ENCODE measurements around the gene FLYWCH1. TPM values are rescaled to one million over a fixed set of nuclear protein-coding genes. Genes with fewer than 3 reads are reported as not detected.

FLYWCH1 gene
- total and polyA plus RNA-seq, 2 donors (not counting 1 experiment from before 2014, with no cell fraction given): 78.3 to 120 TPM

DNA sequence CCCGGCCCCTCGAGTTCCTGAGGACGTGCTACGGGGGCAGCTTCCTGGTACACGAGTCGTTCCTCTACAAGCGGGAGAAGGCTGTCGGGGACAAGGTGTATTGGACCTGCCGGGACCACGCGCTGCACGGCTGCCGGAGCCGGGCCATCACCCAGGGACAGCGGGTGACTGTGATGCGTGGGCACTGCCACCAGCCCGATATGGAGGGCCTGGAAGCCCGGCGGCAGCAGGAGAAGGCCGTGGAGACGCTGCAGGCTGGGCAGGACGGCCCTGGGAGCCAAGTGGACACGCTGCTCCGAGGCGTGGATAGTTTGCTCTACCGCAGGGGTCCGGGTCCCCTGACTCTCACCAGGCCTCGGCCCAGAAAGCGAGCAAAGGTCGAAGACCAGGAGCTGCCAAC lies 21.4 kb downstream of the FLYWCH1 start:
- Mint-ChIP-seq H3K4me3 (no peak overlapping the region), H3K27ac (no peak overlapping the region), H3K27me3 (no peaks in the 10 kb centered on the region), H3K4me1 (no peaks in the 10 kb centered on the region), H3K9me3 (ENCODE audit: insufficient read depth) (no peaks in the 10 kb centered on the region)
- Histone ChIP-seq H3K36me3 (replicated peaks in 1 of 2; ENCODE audit: control extremely low read depth in 1 of 2, control insufficient read depth in 1 of 2, extremely low read depth in 1 of 2, insufficient read depth in 2 of 2, low read length in 1 of 2) (peaks cover 0 to 26% of the 10 kb centered on the region in 2 experiments), H3K27ac (ENCODE audit: low read length in 2 of 2) (no peak overlapping the region), H3K9me3 (ENCODE audit: control extremely low read depth in 1 of 3, control insufficient read depth in 2 of 3, insufficient read depth in 1 of 3, low read length in 2 of 3) (no peaks in the 10 kb centered on the region), H4K20me1 (ENCODE audit: control insufficient read depth, insufficient read depth, low read length, poor library complexity, severe bottlenecking) (no peaks in the 10 kb centered on the region), H3K4me2 (replicated peaks; ENCODE audit: low read depth, low read length, poor library complexity, severe bottlenecking) (no peak overlapping the region), H3K9ac (ENCODE audit: low read length) (no peak overlapping the region), H2AFZ (ENCODE audit: insufficient read depth, low read depth, low read length, poor library complexity, severe bottlenecking) (no peak overlapping the region), H3K4me3 (ENCODE audit: control extremely low read depth in 1 of 5, extremely low read depth in 1 of 5, insufficient read depth in 1 of 5, low read depth in 2 of 5, low read length in 4 of 5) (no peak overlapping the region), H3K4me1 (ENCODE audit: control insufficient read depth in 2 of 2, insufficient read depth in 2 of 2, low read length in 2 of 2) (no peaks in the 10 kb centered on the region), H3K27me3 (replicated peaks in 1 of 4; ENCODE audit: control extremely low read depth in 1 of 4, control insufficient read depth in 3 of 4, insufficient read depth in 4 of 4, low read length in 3 of 4) (no peaks in the 10 kb centered on the region), H3K79me2 (ENCODE audit: control insufficient read depth, insufficient read depth, low read length) (peaks cover 5% of the 10 kb centered on the region)
- POLR2A ChIA-PET: no interaction called here
- ATAC-seq (ENCODE audit: low read depth) (no peak), DNase-seq (no peak)
- CTCF ChIA-PET: no interaction called here
- intact Hi-C loops (cut with micrococcal nuclease): no loop called here
- 95% methylated on average over 29 of the region's 30 CpGs for whole genome bisulfite sequencing (ENCODE audit: insufficient coverage)
- TF ChIP-seq, protein P1, sequence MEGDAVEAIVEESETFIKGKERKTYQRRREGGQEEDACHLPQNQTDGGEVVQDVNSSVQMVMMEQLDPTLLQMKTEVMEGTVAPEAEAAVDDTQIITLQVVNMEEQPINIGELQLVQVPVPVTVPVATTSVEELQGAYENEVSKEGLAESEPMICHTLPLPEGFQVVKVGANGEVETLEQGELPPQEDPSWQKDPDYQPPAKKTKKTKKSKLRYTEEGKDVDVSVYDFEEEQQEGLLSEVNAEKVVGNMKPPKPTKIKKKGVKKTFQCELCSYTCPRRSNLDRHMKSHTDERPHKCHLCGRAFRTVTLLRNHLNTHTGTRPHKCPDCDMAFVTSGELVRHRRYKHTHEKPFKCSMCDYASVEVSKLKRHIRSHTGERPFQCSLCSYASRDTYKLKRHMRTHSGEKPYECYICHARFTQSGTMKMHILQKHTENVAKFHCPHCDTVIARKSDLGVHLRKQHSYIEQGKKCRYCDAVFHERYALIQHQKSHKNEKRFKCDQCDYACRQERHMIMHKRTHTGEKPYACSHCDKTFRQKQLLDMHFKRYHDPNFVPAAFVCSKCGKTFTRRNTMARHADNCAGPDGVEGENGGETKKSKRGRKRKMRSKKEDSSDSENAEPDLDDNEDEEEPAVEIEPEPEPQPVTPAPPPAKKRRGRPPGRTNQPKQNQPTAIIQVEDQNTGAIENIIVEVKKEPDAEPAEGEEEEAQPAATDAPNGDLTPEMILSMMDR (IDR thresholded peaks at IDR 0.05): no peak
- TF ChIP-seq EZH2 (IDR thresholded peaks at IDR 0.05; ENCODE audit: borderline replicate concordance, insufficient read depth, low read depth, low read length, poor library complexity, severe bottlenecking): no peak

DNA sequence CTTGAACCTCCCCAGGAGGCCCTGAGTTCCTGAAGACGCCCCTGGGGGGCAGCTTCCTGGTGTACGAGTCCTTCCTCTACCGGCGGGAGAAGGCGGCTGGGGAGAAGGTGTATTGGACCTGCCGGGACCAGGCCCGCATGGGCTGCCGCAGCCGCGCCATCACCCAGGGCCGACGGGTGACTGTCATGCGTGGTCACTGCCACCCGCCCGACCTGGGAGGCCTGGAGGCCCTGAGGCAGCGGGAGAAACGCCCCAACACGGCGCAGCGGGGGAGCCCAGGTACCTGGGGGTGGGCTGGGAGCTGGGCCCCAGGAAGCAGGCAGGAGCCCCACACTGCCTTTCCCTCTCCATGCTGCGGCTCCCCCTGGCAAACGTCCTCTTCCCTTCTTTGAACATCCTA lies 22.0 kb downstream of the FLYWCH1 start:
- CTCF ChIA-PET: interaction anchor here (1.7 kb wide), 1 partner anchor 12 kb away, joined by 3 read pairs; no protein-coding TSS in a partner anchor
- Histone ChIP-seq H3K9me3 (ENCODE audit: control extremely low read depth in 1 of 3, control insufficient read depth in 2 of 3, insufficient read depth in 1 of 3, low read length in 2 of 3) (no peaks in the 10 kb centered on the region), H3K4me3 (ENCODE audit: control extremely low read depth in 1 of 5, extremely low read depth in 1 of 5, insufficient read depth in 1 of 5, low read depth in 2 of 5, low read length in 4 of 5) (no peak overlapping the region), H3K4me1 (ENCODE audit: control insufficient read depth in 2 of 2, insufficient read depth in 2 of 2, low read length in 2 of 2) (no peaks in the 10 kb centered on the region), H2AFZ (ENCODE audit: insufficient read depth, low read depth, low read length, poor library complexity, severe bottlenecking) (no peak overlapping the region), H3K27me3 (replicated peaks in 1 of 4; ENCODE audit: control extremely low read depth in 1 of 4, control insufficient read depth in 3 of 4, insufficient read depth in 4 of 4, low read length in 3 of 4) (no peaks in the 10 kb centered on the region), H3K36me3 (replicated peaks in 1 of 2; ENCODE audit: control extremely low read depth in 1 of 2, control insufficient read depth in 1 of 2, extremely low read depth in 1 of 2, insufficient read depth in 2 of 2, low read length in 1 of 2) (peaks cover 0 to 26% of the 10 kb centered on the region in 2 experiments), H3K4me2 (replicated peaks; ENCODE audit: low read depth, low read length, poor library complexity, severe bottlenecking) (no peak overlapping the region), H3K27ac (ENCODE audit: low read length in 2 of 2) (no peak overlapping the region), H4K20me1 (ENCODE audit: control insufficient read depth, insufficient read depth, low read length, poor library complexity, severe bottlenecking) (no peaks in the 10 kb centered on the region), H3K79me2 (ENCODE audit: control insufficient read depth, insufficient read depth, low read length) (peaks cover 3% of the 10 kb centered on the region), H3K9ac (ENCODE audit: low read length) (no peak overlapping the region)
- Mint-ChIP-seq H3K27ac (no peak overlapping the region), H3K9me3 (ENCODE audit: insufficient read depth) (no peaks in the 10 kb centered on the region), H3K4me3 (no peak overlapping the region), H3K4me1 (no peaks in the 10 kb centered on the region), H3K27me3 (no peaks in the 10 kb centered on the region)
- 88% methylated on average over 18 of the region's 22 CpGs for WGBS (ENCODE audit: insufficient coverage)
- POLR2A ChIA-PET: no interaction called here
- TF ChIP-seq EZH2 (IDR thresholded peaks at IDR 0.05; ENCODE audit: borderline replicate concordance, insufficient read depth, low read depth, low read length, poor library complexity, severe bottlenecking): no peak
- ATAC-seq (ENCODE audit: low read depth) (no peak), DNase-seq (no peak)
- intact Hi-C loops (cut with micrococcal nuclease): no loop called here

Data from B cell (primary cell).